ENCODE data around the gene NUP93. TPM values are rescaled to one million over a fixed set of nuclear protein-coding genes. Genes with fewer than 3 reads are reported as not detected.

Gene NUP93
- total RNA-seq, 1 experiment from 2014 or later, result 165 TPM

- Histone ChIP-seq H4K20me1 (ENCODE audit: control insufficient read depth, insufficient read depth, insufficient read length) (no peaks in the 10 kb centered on the region), H2BK20ac (ENCODE audit: low read depth, low read length, poor library complexity, severe bottlenecking) (no peak overlapping the region), H2BK15ac (ENCODE audit: low read depth, low read length) (no peak overlapping the region), H3K4me1 (ENCODE audit: insufficient read depth, low read length) (no peaks in the 10 kb centered on the region; the same call in 1 of the 2 replicates), H3K56ac (ENCODE audit: insufficient read length, low read depth, low read length) (no peak overlapping the region), H3K23ac (ENCODE audit: insufficient read length, low read depth, low read length) (no peak overlapping the region), H3K4ac (ENCODE audit: low read depth, low read length) (no peak overlapping the region), H4K8ac (replicated peaks; ENCODE audit: insufficient read length, low read depth, low read length) (no peak overlapping the region), H4K5ac (ENCODE audit: insufficient read length, low read depth, low read length) (no peak overlapping the region), H3K23me2 (ENCODE audit: insufficient read length, low read depth, low read length, poor library complexity, severe bottlenecking) (peaks cover 10% of the 10 kb centered on the region), H3T11ph (ENCODE audit: low read length) (no peak overlapping the region), H3K4me2 (ENCODE audit: insufficient read depth, insufficient read length, low read length) (no peak overlapping the region), H3K9me3 (ENCODE audit: control insufficient read depth, low read depth, low read length) (no peaks in the 10 kb centered on the region), H3K27me3 (ENCODE audit: insufficient read depth, low read length) (no peaks in the 10 kb centered on the region), H2AK5ac (ENCODE audit: insufficient read length, low read length) (no peak overlapping the region), H2BK5ac (ENCODE audit: insufficient read length, low read length) (no peak overlapping the region), H3K79me1 (ENCODE audit: insufficient read depth, low read depth, low read length, poor library complexity, severe bottlenecking) (peaks cover 31% of the 10 kb centered on the region), H2AFZ (ENCODE audit: low read length) (no peak overlapping the region), H3K27ac (ENCODE audit: insufficient read length, low read depth, low read length) (no peak overlapping the region), H3K79me2 (ENCODE audit: insufficient read depth, low read length) (peaks cover 42% of the 10 kb centered on the region; the same call in 1 of the 2 replicates), H2BK12ac (ENCODE audit: insufficient read length, low read depth, low read length) (no peak overlapping the region), H3K9ac (ENCODE audit: extremely low read depth, insufficient read length, low read length) (no peak overlapping the region), H4K91ac (ENCODE audit: insufficient read length, low read depth, low read length) (no peak overlapping the region), H3K18ac (ENCODE audit: insufficient read length, low read depth, low read length) (no peak overlapping the region), H2BK120ac (ENCODE audit: low read depth, low read length, poor library complexity, severe bottlenecking) (no peak overlapping the region), H3K14ac (ENCODE audit: insufficient read depth, low read length) (no peak overlapping the region)
- TF ChIP-seq CTCF (conservative IDR thresholded peaks at IDR 0.05), result no peak
- no CpG with 5 or more reads among the region's 3 CpGs for WGBS (ENCODE audit: extremely low coverage, insufficient read length, low lambda C conversion rate)
- Mint-ChIP-seq H3K27me3 (ENCODE audit: low read depth) (no peaks in the 10 kb centered on the region), H3K4me1 (peaks cover 6 to 8% of the 10 kb centered on the region in 2 experiments), H3K9me3 (peaks cover 12 to 16% of the 10 kb centered on the region in 2 experiments), H3K36me3 (ENCODE audit: insufficient read depth in 1 of 3, low read depth in 3 of 3) (peaks cover 21 to 23% (median 23%) of the 10 kb centered on the region in 3 experiments), H3K27ac (no peak overlapping the region), H3K4me3 (no peak overlapping the region)
- DNase-seq, result no peak
Observed at GRCh38 chr16:56734429-56734828, 4.5 kb downstream of the NUP93 start.

Data from H9 (cell line).